ENCODE data around the gene PRDM13.
"Not testable (repeated sequence)": the region's sequence is repeated elsewhere in the genome, so short reads cannot be mapped to it uniquely, and the experiment has no call there.

Gene PRDM13

DNA sequence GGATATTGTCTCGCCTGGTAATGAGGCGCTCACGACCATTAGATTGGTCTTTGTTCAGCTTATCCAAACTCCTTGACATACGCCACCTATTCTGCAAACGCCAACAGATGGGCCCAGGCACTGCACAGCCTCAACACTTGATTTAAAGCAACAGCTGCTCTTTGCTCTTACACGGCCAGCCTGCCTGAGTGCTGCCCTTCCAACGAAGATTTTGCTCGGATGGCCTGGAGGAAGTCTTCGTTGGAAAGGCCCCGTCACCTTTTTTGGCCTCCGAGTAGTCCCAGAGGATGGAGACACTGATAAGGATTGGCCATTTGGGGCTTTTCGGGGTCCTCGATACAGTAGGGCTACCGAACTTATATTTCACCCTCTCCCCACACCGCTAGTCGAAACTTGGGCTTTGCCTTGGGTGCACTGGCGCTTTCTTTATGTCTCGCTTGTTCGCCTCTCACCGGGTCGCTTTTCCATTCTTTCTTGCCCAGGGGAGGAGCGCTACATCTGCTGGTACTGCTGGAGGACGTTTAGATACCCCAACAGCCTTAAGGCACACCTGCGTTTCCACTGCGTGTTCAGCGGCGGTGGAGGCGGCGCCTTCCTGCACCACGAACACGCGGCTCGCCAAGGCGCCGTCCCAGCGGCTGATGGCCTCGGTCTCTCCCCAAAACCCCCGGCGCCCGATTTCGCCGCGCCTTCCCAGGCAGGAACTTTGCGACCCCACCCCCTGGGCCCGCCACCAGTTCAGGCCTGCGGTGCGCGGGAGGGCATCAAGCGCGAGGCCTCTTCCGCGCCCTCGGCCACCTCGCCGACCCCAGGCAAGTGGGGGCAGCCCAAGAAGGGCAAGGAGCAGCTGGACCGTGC is 6.1 kb downstream of the PRDM13 start:
- Histone ChIP-seq H3K4me3 (ENCODE audit: insufficient read depth, low read depth, low read length) (peak overlapping the region; percentile 34), H3K27ac (ENCODE audit: insufficient read depth, low read depth, low read length, poor library complexity, severe bottlenecking) (no peak overlapping the region)
- WGBS, 2 experiments, result 3% methylated on average over 56 of the region's 56 CpGs

DNA sequence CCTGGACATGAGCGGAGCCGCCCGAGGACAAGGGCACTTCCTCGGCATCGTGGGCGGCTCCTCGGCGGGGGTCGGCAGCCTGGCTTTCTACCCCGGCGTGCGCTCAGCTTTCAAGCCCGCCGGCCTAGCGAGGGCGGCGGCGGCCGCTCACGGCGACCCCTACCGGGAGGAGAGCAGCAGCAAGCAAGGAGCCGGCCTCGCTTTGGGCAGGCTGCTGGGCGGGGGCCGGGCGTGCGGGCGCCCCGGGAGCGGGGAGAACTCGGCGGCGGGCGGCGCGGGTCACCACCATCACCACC is 6.7 kb downstream of the PRDM13 start:
- Histone ChIP-seq H3K4me1 (ENCODE audit: control insufficient read depth, insufficient read depth, low read length) (peaks cover 12% of the 10 kb centered on the region), H3K27me3 (ENCODE audit: control insufficient read depth, insufficient read depth, low read length, poor library complexity, severe bottlenecking) (peaks cover 100% of the 10 kb centered on the region), H3K27ac (ENCODE audit: insufficient read depth, low read depth, low read length, poor library complexity, severe bottlenecking) (no peak overlapping the region), H3K36me3 (ENCODE audit: control insufficient read depth, insufficient read depth, low read length) (no peaks in the 10 kb centered on the region), H3K4me3 (ENCODE audit: insufficient read depth, low read depth, low read length) (peak overlapping the region; percentile 34), H3K9me3 (ENCODE audit: control insufficient read depth, low read length) (peaks cover under 1% of the 10 kb centered on the region)
- 0% methylated on average over 37 of the region's 37 CpGs for WGBS, 2 experiments

More for the DNA sequence above, 6.1 kb downstream of the PRDM13 start:
- H3K27me3 ChIP-seq (ENCODE audit: control insufficient read depth, insufficient read depth, low read length, poor library complexity, severe bottlenecking), result peaks cover 100% of the 10 kb centered on the region
- no peaks in the 10 kb centered on the region for H3K9me3 ChIP-seq (ENCODE audit: control insufficient read depth, low read length)
- no peaks in the 10 kb centered on the region for H3K36me3 ChIP-seq (ENCODE audit: control insufficient read depth, insufficient read depth, low read length)
- peaks cover 12% of the 10 kb centered on the region for H3K4me1 ChIP-seq (ENCODE audit: control insufficient read depth, insufficient read depth, low read length)

DNA sequence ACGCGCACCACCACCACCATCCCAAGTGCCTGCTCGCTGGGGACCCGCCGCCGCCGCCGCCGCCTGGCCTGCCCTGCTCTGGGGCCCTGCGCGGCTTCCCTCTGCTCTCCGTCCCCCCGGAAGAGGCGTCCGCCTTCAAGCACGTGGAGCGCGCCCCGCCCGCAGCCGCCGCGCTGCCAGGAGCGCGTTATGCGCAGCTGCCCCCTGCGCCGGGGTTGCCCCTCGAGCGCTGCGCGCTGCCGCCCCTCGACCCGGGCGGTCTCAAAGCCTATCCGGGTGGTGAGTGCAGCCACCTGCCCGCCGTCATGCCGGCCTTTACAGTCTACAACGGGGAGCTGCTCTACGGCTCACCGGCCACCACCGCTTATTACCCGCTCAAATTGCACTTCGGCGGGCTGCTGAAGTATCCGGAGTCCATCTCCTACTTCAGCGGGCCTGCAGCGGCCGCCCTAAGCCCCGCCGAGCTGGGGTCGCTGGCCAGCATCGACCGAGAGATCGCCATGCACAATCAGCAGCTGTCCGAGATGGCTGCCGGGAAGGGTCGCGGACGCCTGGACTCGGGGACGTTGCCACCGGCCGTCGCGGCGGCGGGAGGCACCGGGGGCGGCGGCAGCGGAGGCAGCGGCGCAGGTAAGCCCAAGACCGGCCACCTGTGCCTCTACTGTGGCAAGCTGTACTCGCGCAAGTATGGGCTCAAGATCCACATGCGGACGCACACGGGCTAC is 7.2 kb downstream of the PRDM13 start:
- H3K9me3 ChIP-seq (ENCODE audit: control insufficient read depth, low read length), result peaks cover 2% of the 10 kb centered on the region
- H3K36me3 ChIP-seq (ENCODE audit: control insufficient read depth, insufficient read depth, low read length), result no peaks in the 10 kb centered on the region
- H3K4me1 ChIP-seq (ENCODE audit: control insufficient read depth, insufficient read depth, low read length), result peaks cover 16% of the 10 kb centered on the region
- H3K27ac ChIP-seq (ENCODE audit: insufficient read depth, low read depth, low read length, poor library complexity, severe bottlenecking), result no peak overlapping the region
- H3K4me3 ChIP-seq (ENCODE audit: insufficient read depth, low read depth, low read length), result peak overlapping the region; percentile 34
- 0 to 1% methylated on average over 82 of the region's 82 CpGs for WGBS, 2 experiments
- peaks cover 100% of the 10 kb centered on the region for H3K27me3 ChIP-seq (ENCODE audit: control insufficient read depth, insufficient read depth, low read length, poor library complexity, severe bottlenecking)

- H3K4me3 ChIP-seq (ENCODE audit: insufficient read depth, low read depth, low read length), result peak overlapping the region; percentile 34
- H3K36me3 ChIP-seq (ENCODE audit: control insufficient read depth, insufficient read depth, low read length), result no peaks in the 10 kb centered on the region
- 3 to 4% methylated on average over 55 of the region's 55 CpGs for WGBS, 2 experiments
- H3K27me3 ChIP-seq (ENCODE audit: control insufficient read depth, insufficient read depth, low read length, poor library complexity, severe bottlenecking), result peaks cover 100% of the 10 kb centered on the region
- H3K27ac ChIP-seq (ENCODE audit: insufficient read depth, low read depth, low read length, poor library complexity, severe bottlenecking), result no peak overlapping the region
- peaks cover 16% of the 10 kb centered on the region for H3K4me1 ChIP-seq (ENCODE audit: control insufficient read depth, insufficient read depth, low read length)
- peaks cover 2% of the 10 kb centered on the region for H3K9me3 ChIP-seq (ENCODE audit: control insufficient read depth, low read length)
These were observed 8.0 kb downstream of the PRDM13 start for GRCh38 chr6:99614430-99615186.

DNA sequence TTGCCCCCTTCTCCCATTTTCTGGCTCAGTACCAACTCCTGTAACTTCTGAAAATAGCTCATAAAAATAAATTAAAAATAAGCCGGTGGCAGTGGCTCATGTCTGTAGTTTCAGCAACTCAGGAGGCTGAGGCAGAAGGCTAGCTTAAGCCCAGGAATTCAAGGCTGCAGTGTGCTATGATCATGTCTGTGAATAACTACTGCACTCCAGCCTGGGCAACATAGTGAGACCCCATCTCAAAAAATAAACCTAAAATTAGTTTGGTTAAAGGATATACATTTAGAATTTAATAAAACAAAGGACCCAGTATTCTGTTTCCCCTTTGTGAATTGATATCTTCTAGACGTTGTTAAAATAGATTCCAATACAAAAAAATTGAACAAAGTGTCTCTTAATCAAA is 10.5 kb downstream of the PRDM13 start:
- H3K9me3 ChIP-seq (ENCODE audit: control insufficient read depth, low read length), result peaks cover 2% of the 10 kb centered on the region
- no peaks in the 10 kb centered on the region for H3K36me3 ChIP-seq (ENCODE audit: control insufficient read depth, insufficient read depth, low read length)
- no peak overlapping the region for H3K4me3 ChIP-seq (ENCODE audit: insufficient read depth, low read depth, low read length)
- no peak overlapping the region for H3K27ac ChIP-seq (ENCODE audit: insufficient read depth, low read depth, low read length, poor library complexity, severe bottlenecking)
- WGBS, 2 experiments, result 63 to 84% methylated on average over 1 to 2 of the region's 2 CpGs
- H3K4me1 ChIP-seq (ENCODE audit: control insufficient read depth, insufficient read depth, low read length), result peaks cover 16% of the 10 kb centered on the region
- H3K27me3 ChIP-seq (ENCODE audit: control insufficient read depth, insufficient read depth, low read length, poor library complexity, severe bottlenecking), result peaks cover 100% of the 10 kb centered on the region

DNA sequence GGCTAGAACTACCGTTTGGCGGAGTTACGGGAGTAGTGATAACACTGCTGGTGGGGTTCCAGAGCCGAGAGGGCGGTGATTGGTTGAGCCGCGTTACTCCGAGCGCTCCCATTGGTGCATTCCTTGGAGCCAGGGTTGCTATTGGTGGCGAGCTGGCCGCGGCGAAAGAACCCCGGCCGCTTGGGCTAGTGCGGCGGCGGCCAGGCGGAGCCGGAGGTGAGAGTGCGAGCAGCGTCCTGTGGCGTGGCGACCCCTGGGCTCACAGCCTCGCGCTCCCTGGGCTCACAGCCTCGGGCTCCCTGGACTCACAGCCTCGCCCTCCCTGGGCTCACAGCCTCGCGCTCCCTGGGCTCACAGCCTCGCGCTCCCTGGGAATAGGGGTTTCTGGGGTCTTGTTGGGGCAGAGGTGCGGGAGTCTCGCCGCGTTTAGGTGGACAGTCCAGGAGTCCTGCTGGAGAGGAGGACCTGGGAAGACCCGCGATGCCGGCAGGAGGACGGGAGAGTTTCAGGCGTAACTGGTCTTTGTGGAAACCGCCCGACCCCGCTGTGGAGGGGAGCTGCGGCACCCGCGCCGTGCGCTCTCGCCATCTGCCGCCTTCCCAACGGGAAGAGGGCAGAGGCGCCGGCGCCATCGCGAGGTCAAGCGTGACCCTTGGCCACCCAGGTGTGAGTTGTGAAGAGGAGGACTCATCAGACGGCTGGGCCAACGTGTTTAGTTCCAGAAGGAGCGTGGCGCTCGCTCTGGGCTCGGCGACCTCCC is 12.2 kb downstream of the PRDM13 start:
- Histone ChIP-seq H3K4me1 (ENCODE audit: control insufficient read depth, insufficient read depth, low read length) (peaks cover 11% of the 10 kb centered on the region), H3K4me3 (ENCODE audit: insufficient read depth, low read depth, low read length) (peak overlapping the region; percentile 18), H3K27ac (ENCODE audit: insufficient read depth, low read depth, low read length, poor library complexity, severe bottlenecking) (no peak overlapping the region), H3K9me3 (ENCODE audit: control insufficient read depth, low read length) (peaks cover 2% of the 10 kb centered on the region), H3K36me3 (ENCODE audit: control insufficient read depth, insufficient read depth, low read length) (no peaks in the 10 kb centered on the region), H3K27me3 (ENCODE audit: control insufficient read depth, insufficient read depth, low read length, poor library complexity, severe bottlenecking) (peaks cover 100% of the 10 kb centered on the region)
- 4 to 5% methylated on average over 65 of the region's 65 CpGs for WGBS, 2 experiments

- Histone ChIP-seq H3K4me1 (ENCODE audit: control insufficient read depth, insufficient read depth, low read length) (peaks cover 7% of the 10 kb centered on the region), H3K4me3 (ENCODE audit: insufficient read depth, low read depth, low read length) (no peak overlapping the region)
- WGBS, 2 experiments, result 11 to 26% methylated on average over 3 to 5 of the region's 5 CpGs
These were observed 12.8 kb downstream of the PRDM13 start for GRCh38 chr6:99619409-99619762.

DNA sequence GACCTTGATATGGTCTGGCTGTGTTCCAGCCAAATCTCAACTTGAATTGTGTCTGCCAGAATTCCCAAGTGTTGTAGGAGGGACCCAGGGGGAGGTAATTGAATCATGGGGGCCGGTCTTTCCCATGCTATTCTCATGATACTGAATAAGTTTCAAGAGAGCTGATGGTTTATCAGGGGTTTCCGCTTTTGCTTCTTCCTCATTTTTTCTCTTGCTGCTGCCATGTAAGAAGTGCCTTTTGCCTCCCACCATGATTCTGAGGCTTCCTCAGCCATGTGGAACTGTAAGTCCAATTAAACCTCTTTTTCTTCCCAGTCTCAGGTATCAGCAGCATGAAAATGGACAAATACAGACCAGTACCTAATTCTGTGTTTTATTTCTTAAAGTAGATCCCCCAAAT is 15.4 kb downstream of the PRDM13 start:
- H3K27ac ChIP-seq (ENCODE audit: insufficient read depth, low read depth, low read length, poor library complexity, severe bottlenecking); H3K4me3 ChIP-seq (ENCODE audit: insufficient read depth, low read depth, low read length); H3K4me1 ChIP-seq (ENCODE audit: control insufficient read depth, insufficient read depth, low read length); H3K9me3 ChIP-seq (ENCODE audit: control insufficient read depth, low read length); H3K36me3 ChIP-seq (ENCODE audit: control insufficient read depth, insufficient read depth, low read length): not testable (repeated sequence)
- H3K27me3 ChIP-seq (ENCODE audit: control insufficient read depth, insufficient read depth, low read length, poor library complexity, severe bottlenecking), result peaks cover 75% of the 10 kb centered on the region
- WGBS, 2 experiments, result 72 to 83% methylated on average over 2 of the region's 2 CpGs

More at GRCh38 chr6:99619409-99619762, 12.8 kb downstream of the PRDM13 start:
- Histone ChIP-seq H3K36me3 (ENCODE audit: control insufficient read depth, insufficient read depth, low read length) (no peaks in the 10 kb centered on the region), H3K27ac (ENCODE audit: insufficient read depth, low read depth, low read length, poor library complexity, severe bottlenecking) (no peak overlapping the region), H3K27me3 (ENCODE audit: control insufficient read depth, insufficient read depth, low read length, poor library complexity, severe bottlenecking) (peaks cover 98% of the 10 kb centered on the region), H3K9me3 (ENCODE audit: control insufficient read depth, low read length) (peaks cover 2% of the 10 kb centered on the region)

DNA sequence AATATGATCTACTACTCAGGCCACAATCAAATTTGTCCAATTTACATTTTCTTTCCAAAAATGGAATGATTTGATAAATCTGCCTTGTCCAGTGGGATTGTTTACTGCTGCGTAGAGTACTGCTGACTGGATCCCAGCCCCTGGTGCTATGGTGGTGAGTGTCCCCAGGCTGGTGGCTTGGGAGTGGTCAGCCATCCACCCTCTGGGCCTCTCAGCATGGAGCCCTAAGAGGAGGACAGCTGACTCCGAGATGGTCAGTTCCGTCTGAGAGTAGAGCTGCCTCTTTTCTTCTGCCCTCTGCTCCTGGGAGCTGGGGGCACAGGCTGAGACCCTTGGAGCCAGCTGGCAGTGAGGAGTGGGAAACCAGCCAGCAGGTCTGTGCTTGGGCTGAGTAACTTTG is 22.7 kb downstream of the PRDM13 start:
- 68 to 73% methylated on average over 3 of the region's 3 CpGs for WGBS, 2 experiments
- H3K36me3 ChIP-seq (ENCODE audit: control insufficient read depth, insufficient read depth, low read length), result no peaks in the 10 kb centered on the region
- H3K27ac ChIP-seq (ENCODE audit: insufficient read depth, low read depth, low read length, poor library complexity, severe bottlenecking), result no peak overlapping the region
- no peaks in the 10 kb centered on the region for H3K9me3 ChIP-seq (ENCODE audit: control insufficient read depth, low read length)
- no peak overlapping the region for H3K4me3 ChIP-seq (ENCODE audit: insufficient read depth, low read depth, low read length)
- no peaks in the 10 kb centered on the region for H3K4me1 ChIP-seq (ENCODE audit: control insufficient read depth, insufficient read depth, low read length)
- peaks cover 4% of the 10 kb centered on the region for H3K27me3 ChIP-seq (ENCODE audit: control insufficient read depth, insufficient read depth, low read length, poor library complexity, severe bottlenecking)

Measured in ectodermal cell (in vitro differentiated cells).